ENCODE results near the gene PNKP.

DNA sequence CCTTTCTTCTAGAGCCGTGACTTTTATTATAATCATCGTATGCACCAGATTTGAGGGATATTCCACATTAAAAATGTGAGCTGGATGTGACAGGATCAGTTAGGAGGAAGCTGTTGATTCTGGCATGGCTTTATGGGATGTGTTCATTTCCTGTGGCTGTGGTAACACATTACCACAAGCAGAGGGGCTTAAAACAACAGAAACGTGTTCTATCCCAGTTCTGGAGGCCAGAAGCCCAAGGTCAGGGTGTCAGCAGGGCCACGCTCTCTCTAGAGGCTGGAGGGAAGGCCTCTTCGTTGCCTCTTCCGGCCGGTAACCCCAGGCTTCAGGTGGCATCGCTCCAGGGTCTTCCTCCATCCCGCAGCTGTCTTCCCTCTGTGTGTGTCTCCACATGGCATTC lies 34.8 kb downstream of the PNKP start:
- no peak for TF ChIP-seq HDGF (IDR thresholded peaks at IDR 0.05; ENCODE audit: borderline replicate concordance)
- TF ChIP-seq SUZ12 (IDR thresholded peaks at IDR 0.05), result no peak
- TF ChIP-seq FOXK2 (IDR thresholded peaks at IDR 0.05), result no peak
- no peak for TF ChIP-seq ARNT (IDR thresholded peaks at IDR 0.05)
- no peak for TF ChIP-seq BHLHE40 (IDR thresholded peaks at IDR 0.05; ENCODE audit: borderline replicate concordance)
- no peak for TF ChIP-seq FOXM1 (IDR thresholded peaks at IDR 0.05; ENCODE audit: borderline replicate concordance)
- TF ChIP-seq TARDBP (IDR thresholded peaks at IDR 0.05), result no peak
- TF ChIP-seq L3MBTL2 (conservative IDR thresholded peaks at IDR 0.05), result no peak
- TF ChIP-seq NFRKB (IDR thresholded peaks at IDR 0.05), result no peak

All from HEK293T (cell line).